ENCODE measurements around the gene LYST. TPM values are rescaled to one million over a fixed set of nuclear protein-coding genes. Genes with fewer than 3 reads are reported as not detected.
"Not testable (repeated sequence)": the region's sequence is repeated elsewhere in the genome, so short reads cannot be mapped to it uniquely, and the experiment has no call there.

Gene LYST
- total RNA-seq, 1 donor = 30.4 TPM

DNA sequence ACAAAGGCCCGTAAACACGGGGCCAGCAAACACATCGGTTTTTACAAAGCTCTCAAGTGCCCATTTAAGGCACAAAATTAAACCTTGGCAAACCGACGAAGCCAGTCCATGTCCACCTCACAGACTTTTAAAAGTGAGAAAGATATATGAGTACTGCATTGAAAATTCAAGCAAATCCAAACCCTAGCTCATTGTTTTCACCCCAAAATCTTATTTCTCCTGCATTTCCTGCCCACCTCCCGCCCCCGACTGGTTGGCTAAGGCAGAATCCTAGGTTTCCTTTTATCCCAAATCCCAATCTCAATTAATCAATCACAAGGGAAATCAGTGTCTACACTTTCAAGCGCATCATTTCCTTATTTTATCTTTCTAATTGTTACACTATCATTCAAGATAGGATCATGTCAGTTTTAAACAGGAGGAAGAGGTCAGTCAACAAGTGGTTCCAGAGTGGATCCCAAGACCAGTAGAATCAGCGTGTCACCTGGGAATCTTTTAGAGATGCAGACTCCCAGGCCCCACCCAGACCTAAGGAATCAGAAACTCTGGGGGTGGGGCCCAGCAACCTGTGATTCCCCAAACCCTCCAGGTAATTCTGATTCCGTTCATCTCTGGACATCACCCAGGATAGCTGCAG is 215.4 kb downstream of the LYST start:
- no peak for DNase-seq (ENCODE audit: low read depth)
- H3K4me3 ChIP-seq (ENCODE audit: low read depth, low read length) = no peak overlapping the region
- TF ChIP-seq CTCF (IDR thresholded peaks at IDR 0.05; ENCODE audit: insufficient read depth, low read length) = no peak

GRCh38 chr1:235650341-235651169 is 216.2 kb downstream of the LYST start:
- DNase-seq (ENCODE audit: low read depth) = peak; percentile 3
- TF ChIP-seq CTCF (IDR thresholded peaks at IDR 0.05; ENCODE audit: insufficient read depth, low read length) = no peak
- peak overlapping the region; percentile 40 for H3K4me3 ChIP-seq (ENCODE audit: low read depth, low read length)

DNA sequence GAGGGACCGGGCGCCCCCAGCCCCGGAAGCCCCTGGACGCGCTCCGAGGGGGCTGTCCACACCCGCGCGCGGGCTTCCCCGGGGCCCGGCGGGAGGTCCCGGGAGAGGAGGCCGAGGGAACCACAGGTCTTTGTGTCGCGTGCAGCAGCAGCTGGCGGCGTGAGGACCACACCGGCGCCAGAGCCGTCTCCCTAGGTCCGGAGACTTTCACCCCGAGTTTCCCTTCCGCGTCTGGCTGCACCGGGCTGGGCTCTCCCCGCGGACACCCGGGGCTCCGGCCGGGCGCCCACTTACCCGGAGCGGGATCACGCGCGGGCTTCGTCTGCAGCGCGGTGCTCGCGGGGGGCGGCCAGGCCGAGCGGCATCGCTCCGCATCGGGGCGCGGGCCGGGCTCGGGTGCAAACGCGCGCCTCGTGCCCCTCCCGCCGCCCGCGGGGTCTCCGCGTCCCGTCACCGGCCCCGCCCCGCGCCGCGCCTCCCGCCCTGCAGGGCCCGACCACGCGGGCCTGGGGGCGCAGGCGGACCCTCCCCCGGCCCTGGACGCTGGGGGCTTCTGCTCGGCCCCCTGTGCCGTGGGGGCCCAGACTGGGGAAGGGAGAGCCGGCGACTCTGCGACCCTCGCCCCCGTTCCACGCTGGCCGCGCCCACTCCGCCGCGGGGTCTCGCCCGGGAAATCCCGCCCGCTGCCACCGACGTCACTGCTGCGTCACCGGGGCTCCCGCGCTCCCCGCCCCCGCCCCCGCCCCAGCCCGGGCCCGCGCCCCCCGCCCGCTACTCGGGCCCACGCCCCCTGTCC is 217.1 kb downstream of the LYST start, which contains the start of gene GNG4:
TSS of gene GNG4 (minus strand) at position 417 of the 796 bp plus-strand sequence. CDS start 65,946 bp downstream, outside the sequence.
- no peak for DNase-seq (ENCODE audit: low read depth)
- TF ChIP-seq CTCF (IDR thresholded peaks at IDR 0.05; ENCODE audit: insufficient read depth, low read length) = no peak
- H3K4me3 ChIP-seq (ENCODE audit: low read depth, low read length) = peak within 1 kb of the TSS; percentile 51

GRCh38 chr1:235648954-235649367 is 217.7 kb downstream of the LYST start:
- TF ChIP-seq CTCF (IDR thresholded peaks at IDR 0.05; ENCODE audit: insufficient read depth, low read length) = no peak
- DNase-seq (ENCODE audit: low read depth) = peak; percentile 48
- peak overlapping the region; percentile 51 for H3K4me3 ChIP-seq (ENCODE audit: low read depth, low read length)

DNA sequence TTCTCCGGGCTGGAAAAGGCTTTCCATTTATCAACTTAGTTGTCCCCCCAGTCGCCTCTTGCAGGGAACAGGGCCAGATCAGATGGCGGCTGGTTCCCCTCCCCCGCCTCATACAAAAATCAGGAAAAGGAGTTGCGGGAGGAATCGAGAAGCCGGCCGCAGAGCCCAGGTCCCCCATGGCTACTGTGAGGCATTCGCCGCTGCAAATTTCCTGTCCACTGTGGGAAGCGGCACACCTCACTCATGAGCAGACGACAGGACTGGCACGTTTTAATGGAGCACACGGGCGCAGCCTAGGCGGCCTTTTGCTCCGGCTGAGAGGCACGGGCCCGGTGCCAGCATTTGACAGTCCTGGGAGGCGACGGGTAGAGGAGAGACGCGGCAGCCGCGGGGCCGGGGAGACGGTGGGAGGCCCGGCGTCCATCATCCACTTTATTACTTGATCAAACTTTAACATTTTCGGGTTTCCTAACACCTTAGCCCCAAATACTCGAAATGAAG is 218.2 kb downstream of the LYST start:
- no peak for TF ChIP-seq CTCF (IDR thresholded peaks at IDR 0.05; ENCODE audit: insufficient read depth, low read length)
- H3K4me3 ChIP-seq (ENCODE audit: low read depth, low read length) = no peak overlapping the region
- DNase-seq (ENCODE audit: low read depth) = no peak

- H3K4me3 ChIP-seq (ENCODE audit: low read depth, low read length); DNase-seq (ENCODE audit: low read depth): not testable (repeated sequence)
Observed at GRCh38 chr1:235647537-235647936, 219.2 kb downstream of the LYST start.
